HEK293 (cell line): ENCODE measurements around the gene DBF4B.
A peak's percentile ranks its signal among the peaks of the same experiment; 100 is the strongest.

Experiments used
- CTCF ChIA-PET: fragments of 350-600 bp; formaldehyde crosslinking; extraction: SDS; loops from one replicate; lab custom pipeline; 2021; ENCODE audit warnings: antibody characterized with exemption; lab: Yijun Ruan, JAX
- POLR2A ChIA-PET: fragments of 300-600 bp; formaldehyde crosslinking; extraction: SDS; loops from one replicate; lab custom pipeline; 2020; ENCODE audit warnings: antibody characterized with exemption, inconsistent platforms; lab: Yijun Ruan, JAX
- H3K27ac ChIP-seq: fragments of 200-500 bp; sonication (Bioruptor generic); 2 replicates; pipeline ENCODE4 v1.5.1; 2014; ENCODE audit warnings: low read depth, low read length, control low read depth, inconsistent platforms; ENCODE audit errors: extremely low read depth
- H3K36me3 ChIP-seq, 2 experiments: fragments of 200-500 bp in 1 of 2; sonication (Bioruptor generic) in 1 of 2; 1 replicate in 1 of 2; 2 replicates in 1 of 2; pipeline ENCODE4 v1.5.1; 2014 to 2017; ENCODE audit warnings: inconsistent platforms in 2 of 2, low read length in 2 of 2; ENCODE audit not compliant: control insufficient read depth in 2 of 2, insufficient read depth in 1 of 2
- H3K4me1 ChIP-seq: fragments of 200-500 bp; sonication (Bioruptor generic); 2 replicates; pipeline ENCODE4 v1.5.1; 2014; ENCODE audit warnings: mild to moderate bottlenecking, low read length, inconsistent platforms; ENCODE audit not compliant: control insufficient read depth, insufficient read depth
- H3K4me3 ChIP-seq: 2 replicates; pipeline ENCODE4 v1.5.1; 2011; ENCODE audit warnings: low read depth, mild to moderate bottlenecking, control low read depth, low read length, moderate library complexity
- H3K9me3 ChIP-seq: fragments of 200-500 bp; sonication (Bioruptor generic); 2 replicates; pipeline ENCODE4 v1.5.1; 2014; ENCODE audit warnings: low read depth, low read length, inconsistent platforms; ENCODE audit not compliant: control insufficient read depth, insufficient read depth
- ELK4 ChIP-seq: IDR thresholded peaks from 2 replicates; pipeline ENCODE4 v1.6.1; 2011; ENCODE audit warnings: mild to moderate bottlenecking, low read depth, low read length, borderline replicate concordance
- KLF1 ChIP-seq: fragments of 450-650 bp; formaldehyde crosslinking; IDR thresholded peaks from 2 replicates; pipeline ENCODE4 v1.5.1; 2016; ENCODE audit warnings: missing biosample characterization, missing genetic modification characterization
- KLF16 ChIP-seq: fragments of 450-650 bp; formaldehyde crosslinking; IDR thresholded peaks from 2 replicates; pipeline ENCODE4 v1.5.1; 2017; ENCODE audit warnings: missing biosample characterization, missing genetic modification characterization
- MYNN ChIP-seq: fragments of 450-650 bp; formaldehyde crosslinking; IDR thresholded peaks from 2 replicates; pipeline ENCODE4 v1.5.1; 2016; ENCODE audit warnings: missing biosample characterization, missing genetic modification characterization, borderline replicate concordance
- PRDM2 ChIP-seq: fragments of 450-650 bp; formaldehyde crosslinking; IDR thresholded peaks from 2 replicates; pipeline ENCODE4 v1.5.1; 2016; ENCODE audit warnings: missing biosample characterization, missing genetic modification characterization, borderline replicate concordance
- SP7 ChIP-seq: fragments of 450-650 bp; formaldehyde crosslinking; IDR thresholded peaks from 2 replicates; pipeline ENCODE4 v1.5.1; 2016; ENCODE audit warnings: missing biosample characterization, missing genetic modification characterization
- ZBTB17 ChIP-seq: fragments of 450-650 bp; formaldehyde crosslinking; IDR thresholded peaks from 2 replicates; pipeline ENCODE4 v1.5.1; 2016; ENCODE audit warnings: missing biosample characterization, missing genetic modification characterization
- ZBTB21 ChIP-seq: fragments of 450-650 bp; formaldehyde crosslinking; IDR thresholded peaks from 2 replicates; pipeline ENCODE4 v1.5.1; 2017; ENCODE audit warnings: missing biosample characterization, missing genetic modification characterization
- ZBTB44 ChIP-seq: fragments of 450-650 bp; IDR thresholded peaks from 2 replicates; pipeline ENCODE4 v1.5.1; 2018; ENCODE audit warnings: missing biosample characterization, mild to moderate bottlenecking, missing genetic modification characterization
- ZFP41 ChIP-seq: fragments of 450-650 bp; formaldehyde crosslinking; IDR thresholded peaks from 2 replicates; pipeline ENCODE4 v1.5.1; 2016; ENCODE audit warnings: missing biosample characterization, missing genetic modification characterization, borderline replicate concordance
- ZNF146 ChIP-seq: fragments of 450-650 bp; formaldehyde crosslinking; IDR thresholded peaks from 2 replicates; pipeline ENCODE4 v1.5.1; 2016; ENCODE audit warnings: missing biosample characterization, missing genetic modification characterization
- ZNF148 ChIP-seq: fragments of 450-650 bp; formaldehyde crosslinking; IDR thresholded peaks from 2 replicates; pipeline ENCODE4 v1.5.0; 2017; ENCODE audit warnings: missing biosample characterization, missing genetic modification characterization, borderline replicate concordance
- ZNF211 ChIP-seq: fragments of 450-650 bp; formaldehyde crosslinking; IDR thresholded peaks from 2 replicates; pipeline ENCODE4 v1.5.1; 2016; ENCODE audit warnings: low read depth, missing biosample characterization, missing genetic modification characterization
- ZNF266 ChIP-seq: fragments of 450-650 bp; formaldehyde crosslinking; IDR thresholded peaks from 2 replicates; pipeline ENCODE4 v1.5.1; 2016; ENCODE audit warnings: missing biosample characterization, missing genetic modification characterization, low read depth
- ZNF394 ChIP-seq: fragments of 450-650 bp; formaldehyde crosslinking; IDR thresholded peaks from 2 replicates; pipeline ENCODE4 v1.5.1; 2016; ENCODE audit warnings: missing biosample characterization, missing genetic modification characterization, mild to moderate bottlenecking, moderate library complexity, borderline replicate concordance
- ZNF473 ChIP-seq: fragments of 450-650 bp; formaldehyde crosslinking; IDR thresholded peaks from 2 replicates; pipeline ENCODE4 v1.5.1; 2017; ENCODE audit warnings: missing biosample characterization, missing genetic modification characterization
- ZNF529 ChIP-seq: fragments of 450-650 bp; formaldehyde crosslinking; IDR thresholded peaks from 2 replicates; pipeline ENCODE4 v1.5.1; 2017; ENCODE audit warnings: missing genetic modification characterization, missing biosample characterization; ENCODE audit not compliant: insufficient replicate concordance
- ZNF639 ChIP-seq: fragments of 450-650 bp; formaldehyde crosslinking; IDR thresholded peaks from 2 replicates; pipeline ENCODE4 v1.5.1; 2016; ENCODE audit warnings: missing biosample characterization, missing genetic modification characterization
- ZNF660 ChIP-seq: fragments of 450-650 bp; IDR thresholded peaks from 2 replicates; pipeline ENCODE4 v1.5.1; 2018; ENCODE audit warnings: missing biosample characterization, mild to moderate bottlenecking, missing genetic modification characterization
- ZSCAN18 ChIP-seq: fragments of 450-650 bp; formaldehyde crosslinking; IDR thresholded peaks from 2 replicates; pipeline ENCODE4 v1.5.1; 2016; ENCODE audit warnings: missing biosample characterization, missing genetic modification characterization

The DBF4B gene

GRCh38 chr17:44736551-44737240 is 28.2 kb downstream of the DBF4B start (continued):
- TF ChIP-seq ZBTB44 (no peak), KLF1 (tag by site-specific recombination) (no peak), KLF16 (tag by site-specific recombination) (no peak), ZNF148 (tag by site-specific recombination) (no peak), PRDM2 (tag by site-specific recombination) (no peak), ZFP41 (tag by site-specific recombination) (no peak), ZNF473 (no peak), ZNF529 (tag by site-specific recombination) (no peak)
- TF ChIP-seq, all 188 proteins: peak for 0

GRCh38 chr17:44738214-44738906 is 29.9 kb downstream of the DBF4B start:
- POLR2A ChIA-PET = interaction anchor here (1.0 kb wide), 1 partner anchor 30 kb away, joined by 3 read pairs; the partner anchor contains the start of gene DBF4B
- CTCF ChIA-PET = no interaction called here
- H3K4me1 ChIP-seq = no peaks in the 10 kb centered on the region
- H3K9me3 ChIP-seq = no peaks in the 10 kb centered on the region
- no peak overlapping the region for H3K4me3 ChIP-seq
- peaks cover 17 to 88% of the 10 kb centered on the region in 2 experiments for H3K36me3 ChIP-seq
- no peak overlapping the region for H3K27ac ChIP-seq
- TF ChIP-seq ZNF211 (tag by site-specific recombination) = no peak
- TF ChIP-seq MYNN (tag by site-specific recombination) = no peak
- TF ChIP-seq KLF16 (tag by site-specific recombination) = no peak
- no peak for TF ChIP-seq ZSCAN18 (tag by site-specific recombination)
- TF ChIP-seq ZNF146 = no peak
- peak; percentile 36; the same call in 1 of the 2 replicates for TF ChIP-seq ZNF660
- TF ChIP-seq ZNF266 = no peak
- TF ChIP-seq ZBTB17 = 0 out of 2 replicates have a peak, but pooled peaks have one; percentile 24
- TF ChIP-seq ZNF394 (tag by site-specific recombination) = 0 out of 2 replicates have a peak, but pooled peaks have one; percentile 27
- TF ChIP-seq ZBTB21 (tag by site-specific recombination) = peak; percentile 55; the same call in 1 of the 2 replicates
- peak; percentile 47; the same call in 1 of the 2 replicates for TF ChIP-seq SP7
- no peak for TF ChIP-seq ELK4
- TF ChIP-seq ZNF639 (tag by site-specific recombination) = 0 out of 2 replicates have a peak, but pooled peaks have one; percentile 28
